HEK293T (cell line): ENCODE measurements around the gene OSTN.
"Not testable (repeated sequence)": the region's sequence is repeated elsewhere in the genome, so short reads cannot be mapped to it uniquely, and the experiment has no call there.

ENCODE experiments used
- CTCF ChIA-PET: fragments of 350-600 bp; formaldehyde crosslinking; extraction: SDS; loops from one replicate; lab custom pipeline; 2021; ENCODE audit warnings: antibody characterized with exemption, inconsistent platforms; lab: Yijun Ruan, JAX
- POLR2A ChIA-PET: fragments of 350-600 bp; formaldehyde crosslinking; extraction: SDS; loops from one replicate; lab custom pipeline; 2020; ENCODE audit warnings: antibody characterized with exemption, inconsistent platforms; lab: Yijun Ruan, JAX
- DNase-seq: peaks from one replicate; pipeline ENCODE4 v3.0.0; 2012; ENCODE audit warnings: mixed read lengths; ENCODE audit errors: extremely low spot score
- ARNT ChIP-seq: fragments of 450-650 bp; IDR thresholded peaks from 2 replicates; pipeline ENCODE4 v1.6.1; 2017; ENCODE audit warnings: mild to moderate bottlenecking
- BHLHE40 ChIP-seq: fragments of 450-650 bp; IDR thresholded peaks from 2 replicates; pipeline ENCODE4 v1.6.1; 2016; ENCODE audit warnings: mild to moderate bottlenecking, moderate library complexity, borderline replicate concordance
- CTBP1 ChIP-seq: fragments of 450-650 bp; IDR thresholded peaks from 2 replicates; pipeline ENCODE4 v1.6.1; 2016; ENCODE audit warnings: borderline replicate concordance
- ELF4 ChIP-seq: fragments of 450-650 bp; IDR thresholded peaks from 2 replicates; pipeline ENCODE4 v1.6.1; 2017; ENCODE audit warnings: antibody characterized with exemption
- FOXA1 ChIP-seq: fragments of 450-650 bp; IDR thresholded peaks from 2 replicates; pipeline ENCODE4 v1.6.1; 2016; ENCODE audit warnings: mild to moderate bottlenecking
- FOXK2 ChIP-seq: fragments of 450-650 bp; IDR thresholded peaks from 2 replicates; pipeline ENCODE4 v1.6.1; 2016; ENCODE audit warnings: mild to moderate bottlenecking
- FOXM1 ChIP-seq: fragments of 450-650 bp; IDR thresholded peaks from 2 replicates; pipeline ENCODE4 v1.6.1; 2017; ENCODE audit warnings: mild to moderate bottlenecking, borderline replicate concordance
- HDGF ChIP-seq: fragments of 450-650 bp; IDR thresholded peaks from 2 replicates; pipeline ENCODE4 v1.6.1; 2017; ENCODE audit warnings: antibody characterized with exemption, borderline replicate concordance
- L3MBTL2 ChIP-seq: fragments of 450-650 bp; conservative IDR thresholded peaks from 2 replicates; pipeline ENCODE4 v1.6.1; 2016; ENCODE audit warnings: mild to moderate bottlenecking
- LEF1 ChIP-seq: fragments of 450-650 bp; IDR thresholded peaks from 2 replicates; pipeline ENCODE4 v1.6.1; 2017; ENCODE audit warnings: mild to moderate bottlenecking, borderline replicate concordance
- NFRKB ChIP-seq: fragments of 450-650 bp; IDR thresholded peaks from 2 replicates; pipeline ENCODE4 v1.6.1; 2016; ENCODE audit warnings: mild to moderate bottlenecking, moderate library complexity
- SP1 ChIP-seq: fragments of 450-650 bp; IDR thresholded peaks from 2 replicates; pipeline ENCODE4 v1.6.1; 2017
- SUZ12 ChIP-seq: fragments of 450-650 bp; IDR thresholded peaks from 2 replicates; pipeline ENCODE4 v1.6.1; 2016; ENCODE audit warnings: mild to moderate bottlenecking
- TARDBP ChIP-seq: fragments of 450-650 bp; IDR thresholded peaks from 2 replicates; pipeline ENCODE4 v1.6.1; 2016
- ZNF384 ChIP-seq: fragments of 450-650 bp; IDR thresholded peaks from 2 replicates; pipeline ENCODE4 v1.6.1; 2016
- TF ChIP-seq, protein P1 (sequence below): fragments of 450-650 bp; IDR thresholded peaks from 2 replicates; pipeline ENCODE4 v1.6.1; 2016

OSTN gene

DNA sequence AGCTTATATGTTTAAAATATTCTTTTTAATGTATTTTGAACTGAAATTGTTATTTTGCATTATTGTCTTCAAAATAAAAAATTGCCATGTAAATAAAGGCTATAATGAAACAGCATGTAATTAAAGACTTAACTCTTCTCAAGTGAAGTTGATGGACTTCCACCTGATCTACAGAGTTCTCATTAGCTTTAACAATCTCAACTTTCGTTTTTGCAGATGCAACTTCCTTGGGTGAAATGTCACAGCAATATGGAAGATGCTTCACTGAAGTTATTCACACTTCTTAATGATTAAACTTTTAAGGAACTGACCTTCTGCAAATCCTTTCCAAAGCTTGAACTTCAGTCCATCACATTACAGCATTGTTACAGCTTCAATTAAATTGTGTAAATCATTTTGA, 63.6 kb downstream of the OSTN start:
- no peak for DNase-seq
- TF ChIP-seq FOXK2 (no peak), ZNF384 (no peak), ELF4 (no peak), CTBP1 (no peak), ARNT (no peak), BHLHE40 (no peak), SP1 (no peak), NFRKB (no peak), TARDBP (no peak), LEF1 (no peak), L3MBTL2 (no peak), HDGF (no peak), FOXM1 (no peak), SUZ12 (no peak)
- TF ChIP-seq, protein P1, sequence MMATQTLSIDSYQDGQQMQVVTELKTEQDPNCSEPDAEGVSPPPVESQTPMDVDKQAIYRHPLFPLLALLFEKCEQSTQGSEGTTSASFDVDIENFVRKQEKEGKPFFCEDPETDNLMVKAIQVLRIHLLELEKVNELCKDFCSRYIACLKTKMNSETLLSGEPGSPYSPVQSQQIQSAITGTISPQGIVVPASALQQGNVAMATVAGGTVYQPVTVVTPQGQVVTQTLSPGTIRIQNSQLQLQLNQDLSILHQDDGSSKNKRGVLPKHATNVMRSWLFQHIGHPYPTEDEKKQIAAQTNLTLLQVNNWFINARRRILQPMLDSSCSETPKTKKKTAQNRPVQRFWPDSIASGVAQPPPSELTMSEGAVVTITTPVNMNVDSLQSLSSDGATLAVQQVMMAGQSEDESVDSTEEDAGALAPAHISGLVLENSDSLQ, result no peak
- POLR2A ChIA-PET, result no interaction called here
- CTCF ChIA-PET, result no interaction called here

DNA sequence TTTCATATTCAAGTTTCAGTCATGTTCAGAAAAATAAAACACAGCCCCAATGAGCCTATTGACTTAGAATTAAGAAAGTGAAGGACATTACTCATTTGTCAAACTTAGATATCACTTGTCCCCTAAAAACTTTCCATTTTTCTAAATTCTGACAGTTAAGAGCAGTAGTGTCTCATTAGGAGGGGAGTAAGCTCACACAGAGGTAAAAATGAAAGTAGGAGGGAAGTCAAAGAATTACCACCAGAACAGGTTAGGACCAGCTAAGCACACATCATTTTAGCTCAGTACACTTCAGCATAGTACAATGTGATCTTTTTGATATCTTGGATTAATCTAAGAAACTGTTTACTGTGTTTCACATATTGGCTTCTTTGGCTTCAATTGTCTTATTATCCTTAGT, 64.3 kb downstream of the OSTN start:
- TF ChIP-seq CTBP1 (no peak), FOXK2 (no peak), L3MBTL2 (no peak), SP1 (no peak), ELF4 (no peak), BHLHE40 (no peak), ARNT (no peak), HDGF (no peak), LEF1 (no peak), NFRKB (no peak), TARDBP (no peak), ZNF384 (no peak), SUZ12 (no peak), FOXM1 (no peak), FOXA1 (no peak)
- TF ChIP-seq, protein P1, result no peak
- CTCF ChIA-PET, result no interaction called here

DNA sequence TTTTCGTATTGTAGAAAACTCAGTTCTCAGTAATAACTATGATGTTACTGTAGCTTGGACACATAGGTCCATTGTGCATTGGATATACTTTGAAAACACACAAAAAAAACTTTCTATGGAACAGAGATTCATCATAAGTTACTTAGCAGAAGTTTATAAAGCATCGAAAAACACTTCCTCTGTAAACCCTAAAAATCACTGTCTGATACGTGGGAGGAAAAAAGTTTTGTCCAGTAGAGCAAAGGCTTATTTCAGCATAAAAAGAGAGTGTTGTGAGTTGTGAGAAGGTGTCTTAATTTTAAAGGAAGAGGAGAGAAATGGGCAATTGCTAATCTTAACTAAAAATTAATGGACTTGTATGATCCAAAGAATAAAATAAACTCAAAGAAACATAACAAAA, 64.8 kb downstream of the OSTN start:
- POLR2A ChIA-PET, result no interaction called here
- TF ChIP-seq TARDBP, result no peak
- TF ChIP-seq ZNF384, result no peak
- no peak for TF ChIP-seq LEF1
- TF ChIP-seq, protein P1, result no peak
- TF ChIP-seq FOXK2, result no peak
- no peak for TF ChIP-seq CTBP1
- DNase-seq, result no peak
- CTCF ChIA-PET, result no interaction called here

More for the DNA sequence above, 64.3 kb downstream of the OSTN start:
- no peak for DNase-seq
- POLR2A ChIA-PET, result no interaction called here

DNA sequence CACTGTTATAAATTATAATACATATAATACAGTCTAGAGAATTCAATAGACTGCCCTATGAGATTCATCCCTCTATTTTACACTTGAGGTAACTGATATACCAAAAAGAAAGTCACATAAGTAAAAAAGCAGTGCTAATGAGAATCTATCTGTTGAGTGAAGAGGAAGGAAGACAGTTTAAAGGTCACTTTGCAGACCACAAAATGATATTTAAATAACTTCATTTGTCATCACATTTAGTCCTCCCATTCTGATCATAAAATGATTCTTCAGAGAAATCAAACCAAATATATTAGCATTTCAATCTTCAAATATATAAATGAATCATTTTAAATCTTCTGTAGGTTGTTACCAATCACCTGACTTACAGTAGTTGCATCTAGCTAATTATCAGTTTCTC, 69.7 kb downstream of the OSTN start:
- TF ChIP-seq, protein P1, result no peak
- TF ChIP-seq NFRKB (no peak), FOXM1 (no peak), FOXA1 (no peak), SP1 (no peak), LEF1 (no peak), BHLHE40 (no peak), ZNF384 (no peak), FOXK2 (no peak), TARDBP (no peak), ARNT (no peak), L3MBTL2 (no peak), HDGF (no peak), CTBP1 (no peak)
- no peak for DNase-seq
- ChIA-PET CTCF (no interaction called here), POLR2A (no interaction called here)

DNA sequence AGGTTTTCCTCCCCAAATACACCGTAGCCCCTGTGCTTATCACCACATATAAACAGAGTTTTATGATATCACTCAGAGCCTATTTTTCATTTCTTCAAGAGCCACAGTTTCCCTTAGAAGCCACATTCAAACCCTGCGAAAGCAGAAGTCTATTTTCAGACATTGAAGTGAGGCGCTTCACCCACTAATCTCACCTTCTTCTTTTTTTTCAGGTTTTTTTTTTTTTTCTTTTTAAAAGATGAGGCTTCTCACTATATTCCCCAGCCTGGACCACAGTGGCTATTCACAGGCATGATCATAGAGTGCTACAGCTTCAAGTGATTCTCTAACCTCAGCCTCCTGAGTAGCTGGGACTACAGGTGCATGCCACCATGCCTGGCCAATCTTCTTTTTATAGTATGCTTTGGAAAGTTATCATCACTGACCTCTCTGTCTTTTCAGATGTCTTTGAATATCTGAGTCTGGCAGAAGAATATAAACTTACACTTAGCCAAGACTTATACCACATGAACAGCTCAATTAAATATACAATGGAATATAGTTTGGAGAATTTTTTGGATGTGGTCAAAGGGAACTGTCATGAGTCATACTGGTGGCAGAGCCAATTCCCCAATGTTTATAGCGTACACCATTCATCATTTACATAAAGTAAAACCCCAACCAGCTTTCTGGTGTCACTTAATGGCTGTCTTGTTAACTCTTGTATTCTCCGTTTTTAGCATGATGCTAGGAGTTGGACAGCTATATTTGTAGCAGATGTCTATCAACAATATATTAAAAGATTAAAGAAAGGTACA, 70.4 kb downstream of the OSTN start:
- TF ChIP-seq, protein P1, result no peak
- no peak for DNase-seq
- ChIA-PET POLR2A (no interaction called here), CTCF (interaction anchor here (0.6 kb wide), 1 partner anchor 1945 kb away, joined by 3 read pairs; no protein-coding TSS in a partner anchor)

DNA sequence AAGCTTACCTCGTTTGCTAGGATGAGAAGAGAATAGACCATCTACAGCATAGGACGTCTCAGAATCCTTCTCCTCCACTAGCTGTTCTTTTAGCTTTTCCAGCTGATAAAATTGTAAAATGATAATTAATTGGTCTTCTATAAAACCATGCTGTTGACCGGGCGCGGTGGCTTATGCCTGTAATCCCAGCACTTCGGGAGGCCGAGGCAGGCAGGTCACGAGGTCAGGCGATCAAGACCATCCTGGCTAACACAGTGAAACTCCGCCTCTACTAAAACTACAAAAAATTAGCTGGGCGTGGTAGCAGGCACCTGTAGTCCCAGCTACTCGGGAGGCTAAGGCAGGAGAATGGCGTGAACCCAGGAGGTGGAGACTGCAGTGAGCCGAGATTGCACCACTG, 76.2 kb downstream of the OSTN start:
- CTCF ChIA-PET, DNase-seq: not testable (repeated sequence)

More for the DNA sequence above, 76.2 kb downstream of the OSTN start:
- POLR2A ChIA-PET, result not testable (repeated sequence)
